Hepatocyte (in vitro differentiated cells): ENCODE data around the gene LRRC37A3.
"Not testable (repeated sequence)": the region's sequence is repeated elsewhere in the genome, so short reads cannot be mapped to it uniquely, and the experiment has no call there.

ENCODE experiments used
- EZH2 ChIP-seq: fragments of 200-600 bp; sonication (generic); IDR thresholded peaks from 2 replicates; pipeline ENCODE4 v1.6.1; 2016; ENCODE audit warnings: antibody characterized with exemption, mild to moderate bottlenecking, borderline replicate concordance
- EZH2phosphoT487 ChIP-seq: fragments of 200-600 bp; sonication (generic); IDR thresholded peaks from one replicate; pipeline ENCODE4 v1.6.1; 2018; ENCODE audit warnings: antibody characterized with exemption, mild to moderate bottlenecking, low read depth, moderate library complexity; ENCODE audit not compliant: unreplicated experiment, severe bottlenecking
- TF ChIP-seq, protein P1 (sequence below): fragments of 200-600 bp; sonication (generic); IDR thresholded peaks from 2 replicates; pipeline ENCODE4 v1.5.1; 2016; ENCODE audit warnings: antibody characterized with exemption, mild to moderate bottlenecking; ENCODE audit not compliant: poor library complexity

DNA sequence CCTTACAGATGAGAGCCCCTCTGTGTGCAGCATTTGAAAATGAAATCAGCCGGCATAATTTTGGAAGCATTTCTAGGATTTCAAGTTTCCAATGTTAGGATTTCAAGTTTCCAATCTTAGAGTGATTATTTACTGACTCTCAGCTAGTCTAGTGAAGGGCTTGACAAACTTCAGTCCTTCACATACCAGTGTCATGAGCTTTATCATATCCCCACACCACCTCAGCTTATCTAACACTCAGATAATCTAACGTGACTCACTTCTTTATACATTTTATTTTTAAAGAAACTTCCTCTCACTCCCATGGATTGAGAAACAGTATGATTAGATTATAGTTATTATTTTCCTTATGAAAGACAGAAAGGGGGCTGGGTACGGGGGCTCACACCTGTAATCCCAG lies 9.4 kb upstream of the LRRC37A3 start:
- TF ChIP-seq EZH2, EZH2phosphoT487: not testable (repeated sequence)
- TF ChIP-seq, protein P1, sequence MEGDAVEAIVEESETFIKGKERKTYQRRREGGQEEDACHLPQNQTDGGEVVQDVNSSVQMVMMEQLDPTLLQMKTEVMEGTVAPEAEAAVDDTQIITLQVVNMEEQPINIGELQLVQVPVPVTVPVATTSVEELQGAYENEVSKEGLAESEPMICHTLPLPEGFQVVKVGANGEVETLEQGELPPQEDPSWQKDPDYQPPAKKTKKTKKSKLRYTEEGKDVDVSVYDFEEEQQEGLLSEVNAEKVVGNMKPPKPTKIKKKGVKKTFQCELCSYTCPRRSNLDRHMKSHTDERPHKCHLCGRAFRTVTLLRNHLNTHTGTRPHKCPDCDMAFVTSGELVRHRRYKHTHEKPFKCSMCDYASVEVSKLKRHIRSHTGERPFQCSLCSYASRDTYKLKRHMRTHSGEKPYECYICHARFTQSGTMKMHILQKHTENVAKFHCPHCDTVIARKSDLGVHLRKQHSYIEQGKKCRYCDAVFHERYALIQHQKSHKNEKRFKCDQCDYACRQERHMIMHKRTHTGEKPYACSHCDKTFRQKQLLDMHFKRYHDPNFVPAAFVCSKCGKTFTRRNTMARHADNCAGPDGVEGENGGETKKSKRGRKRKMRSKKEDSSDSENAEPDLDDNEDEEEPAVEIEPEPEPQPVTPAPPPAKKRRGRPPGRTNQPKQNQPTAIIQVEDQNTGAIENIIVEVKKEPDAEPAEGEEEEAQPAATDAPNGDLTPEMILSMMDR: not testable (repeated sequence)
